ENCODE results near the gene GSTT2. TPM values are rescaled to one million over a fixed set of nuclear protein-coding genes. Genes with fewer than 3 reads are reported as not detected.
A peak's percentile ranks its signal among the peaks of the same experiment; 100 is the strongest.
"Not testable (repeated sequence)": the region's sequence is repeated elsewhere in the genome, so short reads cannot be mapped to it uniquely, and the experiment has no call there.

GSTT2 gene
- total and polyA plus RNA-seq, 11 donors = 0.30 to 2.1 (median 0.60) TPM; not detected in 8

- H3K9me3 ChIP-seq = no peaks in the 10 kb centered on the region
- H3K27ac ChIP-seq = no peak overlapping the region
- intact Hi-C loops (cut with DNase I) = loop anchor here in 2 of 10 donors (5.0 kb wide), 1 partner anchor 37 kb away; no protein-coding TSS in a partner anchor
- H3K36me3 ChIP-seq = peaks cover 0 to 30% (median 26%) of the 10 kb centered on the region in 9 donors
- ATAC-seq (no peak), DNase-seq (no peak)
- WGBS, 4 donors = 87 to 100% (median 91%) methylated on average over 2 to 3 of the region's 3 CpGs
- no peak for TF ChIP-seq CTCF (IDR thresholded peaks at IDR 0.05)
- no peak for TF ChIP-seq POLR2A (IDR thresholded peaks at IDR 0.05)
- peaks cover 0 to 22% (median 1%) of the 10 kb centered on the region in 12 donors for H3K4me1 ChIP-seq
- H3K4me3 ChIP-seq = no peak overlapping the region
- no peaks in the 10 kb centered on the region for H3K27me3 ChIP-seq
These were observed 10.9 kb upstream of the GSTT2 start for GRCh38 chr22:23969071-23969470.

GRCh38 chr22:23970201-23970641 is 9.7 kb upstream of the GSTT2 start:
- Histone ChIP-seq H3K27me3 (no peaks in the 10 kb centered on the region), H3K27ac (no peak overlapping the region), H3K4me3 (no peak overlapping the region), H3K9me3 (no peaks in the 10 kb centered on the region), H3K36me3 (peaks cover 0 to 30% (median 26%) of the 10 kb centered on the region in 9 donors), H3K4me1 (peaks cover 0 to 22% (median 1%) of the 10 kb centered on the region in 12 donors)
- DNase-seq (no peak), ATAC-seq (no peak)
- WGBS, 4 donors = 63 to 80% (median 75%) methylated on average over 5 of the region's 5 CpGs
- intact Hi-C loops (cut with DNase I) = loop anchor here in 3 of 10 donors (5.0 kb wide), 2 partner anchors 38 to 43 kb away; no protein-coding TSS in a partner anchor
- TF ChIP-seq POLR2A (IDR thresholded peaks at IDR 0.05) (no peak), CTCF (IDR thresholded peaks at IDR 0.05) (no peak)

DNA sequence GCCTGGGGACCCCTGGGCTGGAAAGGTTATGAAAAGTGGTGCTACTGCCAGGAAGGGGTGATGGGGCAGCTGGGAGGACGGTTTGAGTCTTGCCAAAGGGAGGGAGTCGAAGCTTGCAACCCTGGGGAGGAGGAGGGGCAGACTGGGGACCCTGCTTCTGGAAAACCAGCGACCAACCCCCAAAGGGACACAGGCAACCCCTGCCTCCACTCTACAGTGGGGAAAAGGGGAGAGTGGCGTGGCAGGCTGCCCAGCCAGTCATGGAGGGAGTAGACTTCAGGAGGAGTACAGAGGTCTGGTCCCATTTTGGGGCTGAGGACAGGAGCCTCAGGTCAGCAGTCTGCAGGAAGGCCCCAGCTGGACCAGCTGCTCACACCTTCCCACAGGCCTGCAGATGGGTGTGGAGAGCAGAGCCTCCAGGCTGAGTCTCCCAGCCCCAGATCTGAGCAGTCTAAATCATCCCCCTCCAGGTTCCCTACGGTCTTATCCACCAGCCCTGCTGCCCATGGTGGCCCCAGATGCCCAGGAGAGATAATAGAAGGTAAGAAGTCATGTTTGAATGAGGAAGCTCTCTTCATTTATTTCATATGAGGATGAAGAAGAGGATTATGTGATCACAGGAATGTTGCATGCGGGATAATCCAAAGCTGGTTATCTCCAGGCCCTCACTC is 9.0 kb upstream of the GSTT2 start:
- intact Hi-C loops (cut with DNase I) = loop anchor here in 3 of 10 donors (5.0 kb wide), 2 partner anchors 39 to 44 kb away; no protein-coding TSS in a partner anchor
- ATAC-seq (no peak), DNase-seq (peak in 1 of 5 donors; percentile 24)
- no peak overlapping the region for H3K4me3 ChIP-seq
- 50 to 79% (median 69%) methylated on average over 5 to 6 of the region's 6 CpGs for WGBS, 4 donors
- no peak overlapping the region for H3K27ac ChIP-seq
- TF ChIP-seq POLR2A (IDR thresholded peaks at IDR 0.05) = no peak
- no peak for TF ChIP-seq CTCF (IDR thresholded peaks at IDR 0.05)
- no peaks in the 10 kb centered on the region for H3K27me3 ChIP-seq
- peaks cover 0 to 30% (median 26%) of the 10 kb centered on the region in 9 donors for H3K36me3 ChIP-seq
- H3K9me3 ChIP-seq = no peaks in the 10 kb centered on the region
- peaks cover 0 to 22% (median 1%) of the 10 kb centered on the region in 12 donors for H3K4me1 ChIP-seq

DNA sequence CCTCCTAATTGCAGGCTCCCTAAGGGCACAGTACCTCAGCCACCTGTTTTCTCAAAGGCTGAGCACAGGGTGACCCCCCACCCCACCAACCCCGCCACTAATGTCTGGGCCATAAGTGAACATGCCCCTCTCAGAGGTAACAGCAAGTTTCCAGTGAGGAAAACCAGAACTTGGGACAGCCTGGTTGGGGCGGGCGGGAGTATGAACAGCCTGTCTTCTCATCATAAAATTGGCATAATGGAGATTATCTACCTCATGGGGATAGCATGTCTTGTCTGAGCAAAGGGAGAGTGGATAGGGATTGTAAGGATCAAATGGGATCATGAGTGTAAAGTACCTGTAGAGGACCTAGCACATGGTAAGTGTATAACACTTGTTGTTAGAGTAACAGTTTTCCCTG is 8.0 kb upstream of the GSTT2 start:
- H3K4me3 ChIP-seq, H3K9me3 ChIP-seq, ATAC-seq, DNase-seq, H3K27ac ChIP-seq, H3K27me3 ChIP-seq: not testable (repeated sequence)
- intact Hi-C loops (cut with DNase I) = loop anchor here in 3 of 10 donors (5.0 kb wide), 2 partner anchors 40 to 45 kb away; no protein-coding TSS in a partner anchor
- H3K36me3 ChIP-seq = peaks cover 0 to 30% (median 26%) of the 10 kb centered on the region in 9 donors
- 84 to 97% (median 91%) methylated on average over 3 of the region's 3 CpGs for WGBS, 4 donors
- peaks cover 0 to 22% (median 1%) of the 10 kb centered on the region in 12 donors for H3K4me1 ChIP-seq

GRCh38 chr22:23974345-23974744 is 5.6 kb upstream of the GSTT2 start, which contains the start of gene DDT:
Gene DDT, minus strand, starts transcription at chr22:23974441. Its CDS starts 27 bp downstream, at chr22:23974414.
- Histone ChIP-seq H3K4me1 (peaks cover 0 to 18% (median 1%) of the 10 kb centered on the region in 12 donors), H3K4me3 (peak within 1 kb of the TSS in 1 of 12 donors; percentile 28), H3K36me3 (peaks cover 0 to 26% (median 23%) of the 10 kb centered on the region in 9 donors)
- WGBS, 4 donors = no CpG with 5 or more reads among the region's 29 CpGs
- not testable (repeated sequence) for DNase-seq, H3K27ac ChIP-seq, H3K9me3 ChIP-seq, H3K27me3 ChIP-seq
- peak; percentile 92 to 98 (median 96) for ATAC-seq
- intact Hi-C loops (cut with DNase I) = loop anchor here in 3 of 10 donors (5.0 kb wide), 2 partner anchors 42 to 47 kb away; no protein-coding TSS in a partner anchor

DNA sequence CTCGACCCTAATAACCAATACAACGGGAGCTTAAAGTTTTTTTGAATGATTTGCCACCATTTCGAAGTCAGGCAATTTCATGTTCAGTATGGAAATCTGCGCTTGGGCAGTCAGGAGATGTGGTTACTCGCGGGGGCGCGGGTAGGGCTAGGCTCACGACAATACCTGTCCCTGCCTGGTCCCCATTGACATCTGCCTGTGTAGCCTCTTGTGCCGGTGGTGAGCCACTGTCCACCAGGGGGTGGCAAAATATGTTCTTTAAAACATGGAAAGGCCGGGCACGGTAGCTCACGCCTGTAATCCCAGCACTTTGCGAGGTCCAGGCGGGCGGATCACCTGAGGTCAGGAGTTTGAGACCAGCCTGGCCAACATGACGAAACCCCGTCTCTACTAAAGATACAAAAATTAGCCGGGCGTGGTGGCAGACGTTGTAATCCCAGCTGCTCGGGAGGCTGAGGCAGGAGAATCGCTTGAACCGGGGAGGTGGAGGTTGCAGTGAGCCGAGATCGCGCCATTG is 5.0 kb upstream of the GSTT2 start:
- intact Hi-C loops (cut with DNase I) = loop anchor here in 3 of 10 donors (5.0 kb wide), 2 partner anchors 43 to 48 kb away; no protein-coding TSS in a partner anchor
- not testable (repeated sequence) for DNase-seq, H3K9me3 ChIP-seq, H3K27ac ChIP-seq, H3K27me3 ChIP-seq
- peak; percentile 8 to 53 (median 38) for ATAC-seq
- Histone ChIP-seq H3K4me1 (peaks cover 0 to 13% (median 0%) of the 10 kb centered on the region in 12 donors), H3K36me3 (peaks cover 0 to 21% (median 19%) of the 10 kb centered on the region in 9 donors), H3K4me3 (peak overlapping the region in 1 of 12 donors; percentile 28)
- 24 to 27% (median 25%) methylated on average over 7 to 10 of the region's 27 CpGs; no CpG with 5 or more reads in 1 of the 4 donors for WGBS, 4 donors

DNA sequence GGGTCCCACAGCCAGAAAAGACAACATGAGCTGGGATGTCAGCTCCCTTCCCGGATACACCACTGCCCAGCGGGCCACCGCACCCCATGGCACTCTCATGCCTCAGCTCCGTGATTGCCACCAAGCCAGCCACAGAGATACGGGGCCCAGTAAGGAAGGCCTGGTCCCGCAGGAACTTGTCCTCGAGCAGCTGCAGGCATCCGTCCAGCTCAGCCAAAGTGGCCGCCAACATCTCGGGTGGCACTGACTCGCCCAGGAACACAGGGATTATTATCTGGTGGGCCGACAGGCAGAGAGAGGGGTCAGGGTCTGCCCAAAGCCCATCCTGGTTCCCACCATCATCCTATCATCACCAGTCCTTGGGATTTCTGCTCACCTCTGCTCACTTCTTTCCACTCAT is 2.6 kb upstream of the GSTT2 start:
- DNase-seq, ATAC-seq: not testable (repeated sequence)
- WGBS, 4 donors = 79 to 81% methylated on average over 7 of the region's 12 CpGs; no CpG with 5 or more reads in 2 of the 4 donors

More for the DNA sequence above, 2.6 kb upstream of the GSTT2 start:
- H3K9me3 ChIP-seq; H3K4me3 ChIP-seq; H3K27ac ChIP-seq; intact Hi-C loops (cut with DNase I); H3K27me3 ChIP-seq; H3K36me3 ChIP-seq; H3K4me1 ChIP-seq: not testable (repeated sequence)

Data from heart left ventricle (tissue), 16 donors.